NCI-H345 treated with DMSO at 0.1 percent for 48 hours (cell line): ENCODE measurements around the gene MRPL18.

ENCODE experiments used
- DNase-seq: peaks from one replicate; lab custom pipeline; 2025; ENCODE audit not compliant: unreplicated experiment; lab: John Stamatoyannopoulos, UW

The MRPL18 gene

DNA sequence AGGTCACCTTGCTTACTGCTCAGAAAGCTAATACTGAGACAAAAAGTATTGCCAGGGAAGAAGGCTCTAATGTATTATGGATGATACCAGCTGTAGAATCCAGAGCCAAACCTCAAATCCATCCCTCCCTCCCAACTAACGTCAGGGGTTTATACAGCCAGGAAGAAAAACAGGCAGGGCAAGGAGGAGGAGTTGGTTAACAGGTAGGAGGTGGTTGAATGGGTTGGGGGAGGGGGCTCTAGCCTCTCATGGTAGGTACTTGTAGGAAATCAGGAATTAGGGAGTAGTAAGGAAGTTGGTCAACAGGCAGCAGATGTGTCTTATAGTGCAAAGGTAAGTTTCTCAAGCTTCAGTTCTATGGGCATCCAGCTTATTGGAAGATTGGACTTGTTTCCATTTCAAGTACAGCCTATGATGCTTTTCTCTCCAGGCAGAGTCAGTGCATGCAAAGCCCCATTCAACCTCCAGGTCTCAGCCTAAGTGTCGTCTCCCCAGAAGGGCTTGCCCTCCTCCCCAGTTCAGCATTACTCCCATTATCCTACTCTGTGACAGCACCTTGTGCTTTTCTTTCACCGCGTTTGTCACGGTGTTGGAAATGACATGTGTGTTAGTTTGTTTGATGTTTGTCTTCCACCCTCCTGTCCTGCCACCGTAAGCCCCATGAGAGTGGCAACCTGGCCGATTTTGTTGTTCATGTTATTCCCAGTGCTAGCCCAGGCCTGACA is 47.9 kb downstream of the MRPL18 start:
- DNase-seq, result no peak

DNA sequence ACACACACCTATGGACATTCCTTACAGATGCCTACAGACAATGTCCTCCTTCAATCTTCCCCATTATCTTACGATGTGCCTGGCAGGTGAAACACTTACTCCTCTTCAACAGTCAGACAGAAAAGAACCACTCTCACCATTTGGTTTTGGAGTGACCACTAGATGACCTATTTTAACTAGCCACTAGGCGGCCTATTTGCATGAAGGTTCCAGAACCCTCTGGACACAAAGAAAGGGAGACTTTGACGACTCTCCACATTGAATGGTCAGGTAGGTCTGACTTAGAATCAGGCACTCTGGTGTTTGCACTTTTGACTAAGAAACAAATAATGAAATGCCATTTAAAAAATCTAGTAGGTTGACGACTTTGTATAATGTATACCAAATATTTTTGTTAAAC is 51.8 kb downstream of the MRPL18 start:
- no peak for DNase-seq

GRCh38 chr6:159844737-159845645 is 54.7 kb downstream of the MRPL18 start:
- no peak for DNase-seq
